ENCODE measurements around the gene PSPH. TPM values are rescaled to one million over a fixed set of nuclear protein-coding genes. Genes with fewer than 3 reads are reported as not detected.

Gene PSPH
- total RNA-seq, 3 donors from 2014 or later, result 11.4 to 17.7 (median 14.4) TPM

- DNase-seq (ENCODE audit: low spot score in 2 of 2), result no peak
- no peaks in the 10 kb centered on the region for H3K36me3 ChIP-seq
- intact Hi-C loops (cut with DNase I; ENCODE audit: low total_unique reads), result no loop called here
- H3K27me3 ChIP-seq, result no peaks in the 10 kb centered on the region
- H3K27ac ChIP-seq, result no peak overlapping the region
- TF ChIP-seq CTCF (IDR thresholded peaks at IDR 0.05), result no peak
- TF ChIP-seq POLR2A (IDR thresholded peaks at IDR 0.05), result no peak
- TF ChIP-seq POLR2AphosphoS5 (IDR thresholded peaks at IDR 0.05), result no peak
- no peaks in the 10 kb centered on the region for H3K4me1 ChIP-seq
- H3K9me3 ChIP-seq, result no peaks in the 10 kb centered on the region
- H3K4me3 ChIP-seq, result no peak overlapping the region
Observed at GRCh38 chr7:55980266-55980665, 71.0 kb downstream of the PSPH start.

DNA sequence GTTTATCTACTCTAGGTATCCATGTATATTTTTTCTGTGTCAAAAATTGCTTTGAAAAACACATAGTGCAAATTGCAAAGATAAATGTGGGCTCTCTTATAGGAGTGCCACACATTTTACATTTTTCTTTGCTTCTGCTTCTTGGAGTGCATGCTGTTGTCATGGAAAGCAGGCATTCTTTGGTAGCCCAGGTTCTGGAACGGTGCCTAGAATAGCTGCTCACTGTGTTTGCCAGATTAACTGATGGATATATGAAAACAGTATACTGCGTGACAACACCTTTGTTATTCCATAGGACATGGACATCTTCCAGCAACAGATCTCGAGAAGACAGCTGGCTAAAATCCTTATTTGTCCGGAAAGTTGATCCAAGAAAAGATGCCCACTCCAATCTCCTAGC is 73.4 kb downstream of the PSPH start:
- intact Hi-C loops (cut with DNase I; ENCODE audit: low total_unique reads), result no loop called here
- TF ChIP-seq CTCF (IDR thresholded peaks at IDR 0.05), result no peak
- TF ChIP-seq POLR2A (IDR thresholded peaks at IDR 0.05), result no peak
- TF ChIP-seq POLR2AphosphoS5 (IDR thresholded peaks at IDR 0.05), result no peak
- no peak for DNase-seq (ENCODE audit: low spot score in 2 of 2)
- H3K4me3 ChIP-seq, result no peak overlapping the region
- H3K27me3 ChIP-seq, result no peaks in the 10 kb centered on the region
- H3K9me3 ChIP-seq, result no peaks in the 10 kb centered on the region
- no peaks in the 10 kb centered on the region for H3K36me3 ChIP-seq
- no peak overlapping the region for H3K27ac ChIP-seq
- H3K4me1 ChIP-seq, result no peaks in the 10 kb centered on the region

DNA sequence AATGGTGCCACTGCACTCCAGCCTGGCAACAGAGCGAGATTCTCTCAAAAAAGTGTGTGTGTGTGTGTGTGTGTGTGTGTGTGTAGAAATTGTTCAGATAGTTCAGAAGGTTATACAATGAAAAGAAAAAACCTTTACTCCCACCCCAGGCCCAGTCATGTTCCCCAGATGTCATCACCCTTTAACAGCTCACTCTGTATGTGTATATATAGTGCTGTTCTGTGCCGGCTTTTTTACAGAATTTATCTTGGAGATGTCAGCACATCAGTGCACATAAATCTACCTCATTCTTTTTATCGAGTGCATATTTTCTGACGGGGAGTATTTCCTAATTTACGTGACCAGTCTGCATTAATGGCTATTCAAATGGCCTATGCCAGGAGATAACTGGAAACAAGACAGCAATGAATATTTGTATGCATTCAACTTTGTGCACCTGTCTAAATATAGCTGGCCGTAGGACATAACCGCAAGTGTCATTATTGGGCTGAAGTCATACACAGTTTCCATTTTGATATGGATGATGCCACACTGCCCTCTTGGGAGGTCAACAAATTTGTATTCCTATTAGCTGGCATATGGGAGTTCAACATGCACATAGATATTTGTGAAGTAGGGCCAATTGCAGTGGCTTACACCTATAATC is 75.1 kb downstream of the PSPH start:
- no peaks in the 10 kb centered on the region for H3K36me3 ChIP-seq

DNA sequence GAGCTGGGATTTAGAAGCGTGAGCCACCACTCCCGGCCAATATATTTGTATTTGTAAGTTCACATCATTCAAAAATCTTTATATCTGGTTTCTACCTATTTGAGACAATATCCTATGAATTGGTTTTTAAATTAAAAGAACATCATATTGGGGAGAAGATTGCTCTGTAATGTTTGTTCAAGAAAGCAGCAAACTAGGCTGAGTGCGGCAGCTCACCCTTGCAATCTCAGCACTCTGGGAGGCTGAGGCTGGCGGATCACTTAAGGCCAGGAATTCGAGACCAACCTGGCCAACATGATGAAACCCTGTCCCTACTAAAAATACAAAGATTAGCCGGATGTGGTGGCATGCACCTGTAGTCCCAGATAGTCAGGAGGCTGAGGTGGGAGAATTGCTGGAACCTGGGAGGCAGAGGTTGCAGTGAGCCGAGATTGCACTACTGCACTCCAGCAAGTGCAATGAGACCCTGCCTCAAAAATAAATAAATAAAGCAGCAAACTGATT is 77.4 kb downstream of the PSPH start:
- Histone ChIP-seq H3K4me1 (no peaks in the 10 kb centered on the region), H3K4me3 (no peak overlapping the region), H3K27me3 (no peaks in the 10 kb centered on the region), H3K36me3 (no peaks in the 10 kb centered on the region), H3K9me3 (no peaks in the 10 kb centered on the region), H3K27ac (no peak overlapping the region)
- TF ChIP-seq POLR2A (IDR thresholded peaks at IDR 0.05) (no peak), CTCF (IDR thresholded peaks at IDR 0.05) (no peak), POLR2AphosphoS5 (IDR thresholded peaks at IDR 0.05) (no peak)
- DNase-seq (ENCODE audit: low spot score in 2 of 2), result no peak
- intact Hi-C loops (cut with DNase I; ENCODE audit: low total_unique reads), result no loop called here

More for the DNA sequence above, 75.1 kb downstream of the PSPH start:
- no peak for TF ChIP-seq POLR2AphosphoS5 (IDR thresholded peaks at IDR 0.05)
- TF ChIP-seq POLR2A (IDR thresholded peaks at IDR 0.05), result no peak
- TF ChIP-seq CTCF (IDR thresholded peaks at IDR 0.05), result no peak
- no peaks in the 10 kb centered on the region for H3K4me1 ChIP-seq
- H3K27me3 ChIP-seq, result no peaks in the 10 kb centered on the region
- H3K4me3 ChIP-seq, result no peak overlapping the region
- no peaks in the 10 kb centered on the region for H3K9me3 ChIP-seq
- DNase-seq (ENCODE audit: low spot score in 2 of 2), result no peak
- intact Hi-C loops (cut with DNase I; ENCODE audit: low total_unique reads), result no loop called here
- no peak overlapping the region for H3K27ac ChIP-seq

- H3K4me3 ChIP-seq, result no peak overlapping the region
- DNase-seq (ENCODE audit: low spot score in 2 of 2), result no peak
- no peaks in the 10 kb centered on the region for H3K27me3 ChIP-seq
- intact Hi-C loops (cut with DNase I; ENCODE audit: low total_unique reads), result no loop called here
- no peaks in the 10 kb centered on the region for H3K9me3 ChIP-seq
- no peak for TF ChIP-seq POLR2A (IDR thresholded peaks at IDR 0.05)
- TF ChIP-seq POLR2AphosphoS5 (IDR thresholded peaks at IDR 0.05), result no peak
- no peak for TF ChIP-seq CTCF (IDR thresholded peaks at IDR 0.05)
- peak overlapping the region in 1 of 2 donors; percentile 20 for H3K27ac ChIP-seq
- no peaks in the 10 kb centered on the region for H3K36me3 ChIP-seq
- H3K4me1 ChIP-seq, result no peaks in the 10 kb centered on the region
Observed at GRCh38 chr7:55970978-55971377, 80.3 kb downstream of the PSPH start.
